Stimulated activated CD8-positive, alpha-beta memory T cell treated with anti-CD3 and anti-CD28 coated beads, Interleukin-7, amount 100 ng/mL, for 24 hours (primary cell): ENCODE data around the gene TENM4.

Experiments
- DNase-seq: peaks from one replicate; pipeline ENCODE4 v3.0.0-alpha.2; 2020; ENCODE audit warnings: low read depth

The TENM4 gene

GRCh38 chr11:78657441-78657840 is 783.4 kb downstream of the TENM4 start:
- DNase-seq = no peak

- DNase-seq = no peak
Measured at GRCh38 chr11:78656984-78657383, 783.8 kb downstream of the TENM4 start.

- no peak for DNase-seq
Measured at GRCh38 chr11:78656327-78656726, 784.5 kb downstream of the TENM4 start.

- no peak for DNase-seq
Measured at GRCh38 chr11:78655561-78655960, 785.3 kb downstream of the TENM4 start.

- no peak for DNase-seq
Measured at GRCh38 chr11:78654866-78655265, 786.0 kb downstream of the TENM4 start.

GRCh38 chr11:78654071-78654470 is 786.8 kb downstream of the TENM4 start:
- no peak for DNase-seq

- no peak for DNase-seq
Measured at GRCh38 chr11:78653294-78653909, 787.4 kb downstream of the TENM4 start.

GRCh38 chr11:78652843-78653239 is 788.0 kb downstream of the TENM4 start:
- DNase-seq = no peak

GRCh38 chr11:78651923-78652842 is 788.6 kb downstream of the TENM4 start:
- peak; percentile 14 for DNase-seq

- DNase-seq = no peak
Measured at GRCh38 chr11:78651136-78651775, 789.6 kb downstream of the TENM4 start.

GRCh38 chr11:78649361-78650215 is 791.2 kb downstream of the TENM4 start:
- no peak for DNase-seq

GRCh38 chr11:78647986-78648875 is 792.6 kb downstream of the TENM4 start:
- no peak for DNase-seq

- DNase-seq = no peak
Measured at GRCh38 chr11:78647266-78647915, 793.4 kb downstream of the TENM4 start.

GRCh38 chr11:78646564-78647185 is 794.2 kb downstream of the TENM4 start:
- DNase-seq = peak; percentile 8

- DNase-seq = peak; percentile 38
Measured at GRCh38 chr11:78645226-78646202, 795.3 kb downstream of the TENM4 start.

- DNase-seq = no peak
Measured at GRCh38 chr11:78643676-78644056, 797.2 kb downstream of the TENM4 start.

- no peak for DNase-seq
Measured at GRCh38 chr11:78642979-78643675, 797.7 kb downstream of the TENM4 start.

- DNase-seq = no peak
Measured at GRCh38 chr11:78641541-78641940, 799.3 kb downstream of the TENM4 start.
